ENCODE results near the gene PLCH1.

- TF ChIP-seq CTCF (IDR thresholded peaks at IDR 0.05 in 2 of 3, conservative IDR thresholded peaks at IDR 0.05 in 1 of 3; ENCODE audit: control insufficient read depth in 2 of 3, extremely low read depth in 1 of 3, insufficient read depth in 1 of 3, low read depth in 3 of 3, low read length in 3 of 3) (no peak), MYC (IDR thresholded peaks at IDR 0.05; ENCODE audit: insufficient read depth, insufficient read length, insufficient replicate concordance, low read length, severe bottlenecking) (no peak), PBX3 (IDR thresholded peaks at IDR 0.05; ENCODE audit: insufficient replicate concordance, low read depth, low read length) (no peak), TBL1XR1 (IDR thresholded peaks at IDR 0.05; ENCODE audit: low read depth, low read length) (no peak), RFX5 (IDR thresholded peaks at IDR 0.05; ENCODE audit: low read depth, low read length) (no peak), TCF7 (IDR thresholded peaks at IDR 0.05; ENCODE audit: borderline replicate concordance) (no peak)
These were observed 415.3 kb downstream of the PLCH1 start for GRCh38 chr3:155329513-155330048.
